ENCODE data around the gene ERV3-1.
"Not testable (repeated sequence)": the region's sequence is repeated elsewhere in the genome, so short reads cannot be mapped to it uniquely, and the experiment has no call there.

ERV3-1 gene

DNA sequence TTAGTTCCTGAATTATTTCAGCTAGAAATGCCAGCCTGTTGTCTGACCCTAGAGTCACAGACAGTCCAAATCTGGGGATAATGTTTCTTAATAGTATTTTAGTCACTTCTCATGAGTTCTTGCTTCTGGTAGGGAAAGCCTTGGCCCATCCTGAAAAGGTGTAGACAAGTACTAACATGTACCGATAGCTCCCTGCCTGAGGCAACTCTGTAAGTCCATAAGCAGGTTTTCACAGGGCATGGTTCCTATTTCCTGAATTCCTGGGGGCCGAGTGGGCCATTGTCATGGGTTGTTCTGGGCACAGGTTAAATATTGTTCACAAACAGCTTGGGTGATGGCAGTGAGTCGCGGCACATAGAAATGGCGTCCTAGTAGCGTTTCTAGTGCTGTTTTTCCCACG lies 12.6 kb downstream of the ERV3-1 start:
- Mint-ChIP-seq H3K4me3 (no peak overlapping the region), H3K27ac (no peak overlapping the region), H3K4me1 (ENCODE audit: low read depth) (peaks cover 5% of the 10 kb centered on the region), H3K27me3 (no peaks in the 10 kb centered on the region), H3K36me3 (ENCODE audit: low read depth) (peaks cover 91% of the 10 kb centered on the region), H3K9me3 (peaks cover 100% of the 10 kb centered on the region)
- intact Hi-C loops (cut with micrococcal nuclease), result no loop called here

- Mint-ChIP-seq H3K9me3 (peaks cover 100% of the 10 kb centered on the region), H3K27ac (no peak overlapping the region), H3K27me3 (no peaks in the 10 kb centered on the region), H3K4me1 (ENCODE audit: low read depth) (peaks cover 7% of the 10 kb centered on the region), H3K36me3 (ENCODE audit: low read depth) (peaks cover 91% of the 10 kb centered on the region), H3K4me3 (no peak overlapping the region)
- intact Hi-C loops (cut with micrococcal nuclease), result no loop called here
Observed at GRCh38 chr7:64992971-64993370, 13.5 kb downstream of the ERV3-1 start.

DNA sequence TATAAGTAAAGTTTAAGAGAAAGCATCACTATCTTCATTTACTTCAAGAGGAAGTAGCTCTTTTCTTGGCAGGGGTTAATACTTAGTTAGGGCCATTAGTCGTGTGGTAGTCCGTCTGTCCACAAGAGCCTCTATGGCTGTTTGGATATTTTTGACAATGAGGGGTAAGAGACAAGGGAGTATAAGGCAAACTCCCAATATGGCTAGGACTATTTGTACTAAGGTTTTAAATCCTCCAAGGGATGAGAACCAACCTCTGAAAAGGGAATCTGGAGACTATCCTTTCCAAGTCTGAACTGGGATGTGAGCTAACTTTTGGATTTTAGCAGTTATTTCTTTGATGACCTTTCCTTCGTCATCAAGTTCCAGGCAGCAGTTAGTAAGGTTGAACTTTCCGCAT lies 15.6 kb downstream of the ERV3-1 start, which contains the start of gene ZNF117:
Gene ZNF117, minus strand, starts transcription at position 101 of the 400 bp plus-strand sequence.
- peaks cover 93% of the 10 kb centered on the region for H3K36me3 Mint-ChIP-seq (ENCODE audit: low read depth)
- H3K27me3 Mint-ChIP-seq, result no peaks in the 10 kb centered on the region
- intact Hi-C loops (cut with micrococcal nuclease), result no loop called here
- H3K27ac Mint-ChIP-seq, result no peak within 1 kb of the TSS
- peaks cover 100% of the 10 kb centered on the region for H3K9me3 Mint-ChIP-seq
- peaks cover 7% of the 10 kb centered on the region for H3K4me1 Mint-ChIP-seq (ENCODE audit: low read depth)
- H3K4me3 Mint-ChIP-seq, result no peak within 1 kb of the TSS

GRCh38 chr7:64990216-64990615 lies 16.3 kb downstream of the ERV3-1 start:
- no peaks in the 10 kb centered on the region for H3K27me3 Mint-ChIP-seq
- H3K27ac Mint-ChIP-seq, result no peak overlapping the region
- no peak overlapping the region for H3K4me3 Mint-ChIP-seq
- H3K36me3 Mint-ChIP-seq (ENCODE audit: low read depth), result peaks cover 95% of the 10 kb centered on the region
- intact Hi-C loops (cut with micrococcal nuclease), result no loop called here
- peaks cover 7% of the 10 kb centered on the region for H3K4me1 Mint-ChIP-seq (ENCODE audit: low read depth)
- peaks cover 96% of the 10 kb centered on the region for H3K9me3 Mint-ChIP-seq

DNA sequence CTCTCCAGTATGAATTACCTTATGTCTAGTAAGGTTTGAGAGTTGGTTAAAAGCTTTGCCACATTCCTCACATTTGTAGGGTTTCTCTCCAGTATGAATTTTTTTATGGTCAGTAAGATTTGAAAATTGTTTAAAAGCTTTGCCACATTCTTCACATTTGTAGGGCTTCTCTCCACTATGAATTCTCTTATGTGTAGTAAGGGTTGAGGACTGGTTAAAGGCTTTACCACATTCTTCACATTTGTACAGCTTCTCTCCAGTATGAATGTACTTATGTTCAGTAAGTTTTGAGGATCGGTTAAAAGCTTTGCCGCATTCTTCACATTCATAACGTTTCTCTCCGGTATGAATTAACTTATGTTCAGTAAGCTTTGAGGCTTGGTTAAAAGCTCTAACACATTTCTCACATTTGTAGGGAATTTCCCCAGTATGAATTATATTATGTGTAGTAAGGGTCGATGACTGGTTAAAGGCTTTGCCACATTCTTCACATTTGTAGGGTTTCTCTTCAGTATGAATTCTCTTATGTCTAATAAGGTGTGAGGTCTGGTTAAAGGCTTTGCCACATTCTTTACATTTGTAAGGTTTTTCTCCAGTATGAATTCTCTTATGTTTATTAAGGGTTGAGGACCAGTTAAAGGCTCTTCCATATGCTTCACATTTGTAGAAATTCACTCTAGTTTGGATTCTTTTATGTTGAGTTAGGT lies 27.8 kb downstream of the ERV3-1 start:
- H3K4me1 Mint-ChIP-seq (ENCODE audit: low read depth), result no peaks in the 10 kb centered on the region
- intact Hi-C loops (cut with micrococcal nuclease), result no loop called here
- H3K36me3 Mint-ChIP-seq (ENCODE audit: low read depth), result peaks cover 53% of the 10 kb centered on the region
- H3K4me3 Mint-ChIP-seq, result no peak overlapping the region
- H3K27ac Mint-ChIP-seq, result no peak overlapping the region
- H3K9me3 Mint-ChIP-seq, result peaks cover 85% of the 10 kb centered on the region
- no peaks in the 10 kb centered on the region for H3K27me3 Mint-ChIP-seq

DNA sequence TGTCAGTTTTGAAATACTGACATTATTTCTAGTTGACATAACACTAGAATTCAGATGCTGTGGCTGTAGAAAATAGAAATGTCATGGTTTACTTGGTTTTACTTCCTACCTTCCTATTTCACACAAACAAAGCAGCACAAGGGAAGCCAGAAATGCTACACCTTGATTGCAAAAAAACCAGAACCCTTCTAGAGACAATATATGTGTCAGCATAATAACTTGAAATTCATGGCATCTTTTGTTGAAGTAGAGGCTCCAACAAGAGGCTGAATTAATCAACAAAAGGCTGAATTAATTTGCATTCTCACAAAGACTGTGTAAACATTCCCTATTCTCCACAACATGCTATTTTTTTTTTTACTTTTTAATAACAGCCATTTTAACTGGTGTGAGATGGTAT lies 40.9 kb downstream of the ERV3-1 start:
- H3K27ac Mint-ChIP-seq, result no peak overlapping the region
- H3K9me3 Mint-ChIP-seq, result peaks cover 45% of the 10 kb centered on the region
- no peak overlapping the region for H3K4me3 Mint-ChIP-seq
- H3K27me3 Mint-ChIP-seq, result no peaks in the 10 kb centered on the region
- H3K36me3 Mint-ChIP-seq (ENCODE audit: low read depth), result no peaks in the 10 kb centered on the region
- intact Hi-C loops (cut with micrococcal nuclease), result no loop called here
- no peaks in the 10 kb centered on the region for H3K4me1 Mint-ChIP-seq (ENCODE audit: low read depth)

GRCh38 chr7:64959072-64959747 lies 47.3 kb downstream of the ERV3-1 start:
- Mint-ChIP-seq H3K36me3 (ENCODE audit: low read depth) (no peaks in the 10 kb centered on the region), H3K27me3 (no peaks in the 10 kb centered on the region), H3K27ac (no peak overlapping the region), H3K4me1 (ENCODE audit: low read depth) (no peaks in the 10 kb centered on the region), H3K4me3 (no peak overlapping the region), H3K9me3 (peaks cover 75% of the 10 kb centered on the region)
- intact Hi-C loops (cut with micrococcal nuclease), result no loop called here

DNA sequence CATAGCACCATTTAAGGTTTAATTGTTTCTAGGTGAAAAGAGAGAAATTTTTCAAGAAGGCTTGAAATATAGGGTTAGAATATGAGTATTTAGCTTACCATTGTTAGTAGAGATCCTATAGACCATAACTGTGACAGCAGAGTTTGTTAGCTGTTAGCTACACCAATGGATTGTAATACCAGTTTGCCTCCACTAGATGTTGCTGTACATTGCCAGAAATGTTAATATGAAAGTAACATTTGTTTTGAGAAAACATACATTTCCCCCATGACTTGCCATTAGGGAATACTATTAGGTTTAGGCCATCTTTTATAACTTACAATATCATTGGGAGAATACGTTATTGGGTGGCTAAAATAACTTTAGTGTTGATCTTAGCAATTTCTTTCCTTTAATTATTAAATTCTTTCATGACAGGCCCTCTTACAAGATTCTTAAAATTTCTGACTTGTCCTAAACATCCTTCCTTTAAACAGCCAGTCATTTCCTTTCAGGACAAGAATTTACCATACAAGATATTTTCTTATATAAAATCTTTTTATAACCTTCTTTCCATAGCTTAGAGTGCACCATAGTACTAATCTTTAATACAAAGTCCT lies 55.1 kb downstream of the ERV3-1 start:
- H3K27me3 Mint-ChIP-seq, result peaks cover 43% of the 10 kb centered on the region
- H3K27ac Mint-ChIP-seq, result no peak overlapping the region
- peaks cover 13% of the 10 kb centered on the region for H3K9me3 Mint-ChIP-seq
- intact Hi-C loops (cut with micrococcal nuclease), result loop anchor here (1.0 kb wide), 1 partner anchor 356 kb away; no protein-coding TSS in a partner anchor
- no peaks in the 10 kb centered on the region for H3K4me1 Mint-ChIP-seq (ENCODE audit: low read depth)
- H3K4me3 Mint-ChIP-seq, result no peak overlapping the region
- no peaks in the 10 kb centered on the region for H3K36me3 Mint-ChIP-seq (ENCODE audit: low read depth)

- not testable (repeated sequence) for H3K4me3 Mint-ChIP-seq; H3K4me1 Mint-ChIP-seq (ENCODE audit: low read depth); H3K27ac Mint-ChIP-seq; H3K9me3 Mint-ChIP-seq; H3K36me3 Mint-ChIP-seq (ENCODE audit: low read depth)
- intact Hi-C loops (cut with micrococcal nuclease), result loop anchor here (1.0 kb wide), 1 partner anchor 357 kb away; no protein-coding TSS in a partner anchor
- peaks cover 49% of the 10 kb centered on the region for H3K27me3 Mint-ChIP-seq
Observed at GRCh38 chr7:64950673-64951072, 55.8 kb downstream of the ERV3-1 start.

DNA sequence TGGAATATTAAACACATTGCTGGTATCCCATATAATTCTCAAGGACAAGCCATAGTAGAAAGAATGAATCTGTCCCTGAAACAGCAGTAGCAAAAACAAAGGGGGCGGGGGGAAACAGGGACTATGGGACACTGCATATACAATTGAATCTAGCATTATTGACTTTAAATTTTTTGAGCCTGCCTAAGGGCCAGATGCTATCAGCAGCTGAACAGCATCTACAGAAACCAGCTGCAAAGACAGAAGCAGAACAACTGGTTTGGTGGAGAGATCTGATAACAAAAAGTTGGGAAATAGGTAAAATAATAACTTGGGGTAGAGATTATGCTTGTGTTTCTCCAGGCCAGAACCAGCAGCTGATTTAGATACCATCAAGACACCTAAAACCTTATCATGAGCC lies 57.7 kb downstream of the ERV3-1 start:
- peaks cover 64% of the 10 kb centered on the region for H3K27me3 Mint-ChIP-seq
- H3K4me3 Mint-ChIP-seq; H3K9me3 Mint-ChIP-seq; H3K36me3 Mint-ChIP-seq (ENCODE audit: low read depth); H3K27ac Mint-ChIP-seq; intact Hi-C loops (cut with micrococcal nuclease); H3K4me1 Mint-ChIP-seq (ENCODE audit: low read depth): not testable (repeated sequence)

- Mint-ChIP-seq H3K27me3 (peaks cover 71% of the 10 kb centered on the region), H3K4me1 (ENCODE audit: low read depth) (no peaks in the 10 kb centered on the region), H3K4me3 (no peak overlapping the region), H3K9me3 (no peaks in the 10 kb centered on the region), H3K36me3 (ENCODE audit: low read depth) (no peaks in the 10 kb centered on the region), H3K27ac (no peak overlapping the region)
- intact Hi-C loops (cut with micrococcal nuclease), result no loop called here
Observed at GRCh38 chr7:64947252-64948000, 59.1 kb downstream of the ERV3-1 start.

- peaks cover 76% of the 10 kb centered on the region for H3K27me3 Mint-ChIP-seq
- H3K9me3 Mint-ChIP-seq, result no peaks in the 10 kb centered on the region
- H3K4me3 Mint-ChIP-seq, result no peak overlapping the region
- H3K4me1 Mint-ChIP-seq (ENCODE audit: low read depth), result no peaks in the 10 kb centered on the region
- no peak overlapping the region for H3K27ac Mint-ChIP-seq
- no peaks in the 10 kb centered on the region for H3K36me3 Mint-ChIP-seq (ENCODE audit: low read depth)
- intact Hi-C loops (cut with micrococcal nuclease), result no loop called here
Observed at GRCh38 chr7:64946772-64947171, 59.7 kb downstream of the ERV3-1 start.

GRCh38 chr7:64945503-64946175 lies 60.8 kb downstream of the ERV3-1 start:
- peaks cover 73% of the 10 kb centered on the region for H3K27me3 Mint-ChIP-seq
- H3K4me1 Mint-ChIP-seq (ENCODE audit: low read depth), result no peaks in the 10 kb centered on the region
- no peak overlapping the region for H3K27ac Mint-ChIP-seq
- intact Hi-C loops (cut with micrococcal nuclease), result no loop called here
- H3K4me3 Mint-ChIP-seq, result no peak overlapping the region
- H3K36me3 Mint-ChIP-seq (ENCODE audit: low read depth), result no peaks in the 10 kb centered on the region
- no peaks in the 10 kb centered on the region for H3K9me3 Mint-ChIP-seq

All from dendritic cell treated with granulocyte-macrophage colony-stimulating factor and Interleukin-4, amounts not matched to agents 40 ng/mL and 50 ng/mL, for 4 days (primary cell).